GM19023 (cell line): ENCODE results near the gene OGFOD2.
"Not testable (repeated sequence)": the region's sequence is repeated elsewhere in the genome, so short reads cannot be mapped to it uniquely, and the experiment has no call there.

Experiments
- ATAC-seq: cut with Tn5 transposase; IDR thresholded peaks from one replicate; pipeline ENCODE4 v1.9.1; 2021; ENCODE audit warnings: mild to moderate bottlenecking, moderate library complexity; ENCODE audit not compliant: unreplicated experiment

OGFOD2 gene

DNA sequence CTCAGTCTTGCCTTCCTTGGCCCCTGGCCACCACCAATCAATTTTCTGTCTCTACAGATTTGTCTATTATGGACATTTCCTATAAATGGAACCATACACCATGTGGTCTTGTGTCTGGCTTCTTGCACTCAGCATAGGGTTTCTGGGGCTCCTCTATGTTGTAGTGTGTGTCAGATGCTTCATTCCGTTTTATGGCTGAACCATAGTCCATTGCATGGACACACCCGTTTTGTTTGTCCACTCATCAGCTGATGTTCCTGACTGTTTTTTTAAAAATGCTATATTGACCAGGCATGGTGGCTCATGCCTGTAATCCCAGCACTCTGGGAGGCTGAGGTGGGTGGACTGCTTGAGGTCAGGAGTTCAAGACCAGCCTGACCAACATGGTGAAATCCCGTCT, 26.4 kb downstream of the OGFOD2 start:
- ATAC-seq: no peak

DNA sequence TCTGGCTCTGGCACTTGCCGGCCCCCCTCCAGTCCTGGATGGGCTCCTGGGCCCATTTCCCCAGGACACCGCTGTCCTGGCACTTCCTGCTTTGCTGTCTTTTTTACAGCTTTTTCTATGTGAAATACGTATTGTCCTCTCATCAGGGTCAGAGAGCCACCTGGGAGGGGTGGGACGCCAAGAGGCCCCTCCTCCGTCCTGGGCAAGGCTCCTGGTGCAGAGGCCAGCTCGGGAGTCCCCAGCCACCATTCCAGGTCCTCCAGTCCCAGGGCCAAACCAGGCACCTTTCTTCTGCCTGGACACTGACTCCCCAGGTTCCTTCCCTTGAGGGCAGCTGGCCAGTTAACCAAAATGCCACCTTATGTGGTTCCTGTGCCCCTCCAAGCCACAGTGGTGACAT, 28.2 kb downstream of the OGFOD2 start:
- ATAC-seq: no peak

GRCh38 chr12:123004287-123004686, 29.2 kb downstream of the OGFOD2 start:
- no peak for ATAC-seq

DNA sequence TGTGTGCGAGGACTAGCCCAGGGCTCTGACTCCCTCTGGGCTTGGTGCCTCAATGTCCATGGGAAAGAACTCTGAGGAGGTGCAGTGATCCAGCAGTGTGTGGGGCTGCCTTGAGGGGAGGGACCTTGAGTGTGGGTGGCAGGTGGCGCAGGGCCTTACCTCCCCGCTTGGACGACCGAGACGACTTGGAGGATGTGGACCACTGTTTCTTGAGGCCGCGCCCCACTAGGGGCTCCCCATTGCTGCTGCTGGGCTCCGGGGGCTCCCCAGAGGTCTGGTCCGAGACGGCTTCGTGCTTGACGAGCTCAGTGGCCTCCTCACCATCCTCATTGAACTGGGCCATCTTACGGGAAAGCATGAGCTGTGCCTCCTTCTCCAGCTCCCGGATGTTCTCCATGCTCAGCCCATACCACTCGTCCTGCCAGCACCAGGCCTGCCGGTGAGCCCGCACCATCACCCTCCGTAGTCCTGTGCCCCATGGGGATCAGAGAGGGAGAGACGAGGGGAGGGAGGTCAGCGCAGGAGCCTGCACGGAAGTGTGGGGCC, 30.1 kb downstream of the OGFOD2 start:
- no peak for ATAC-seq

GRCh38 chr12:123006977-123007376, 31.9 kb downstream of the OGFOD2 start:
- ATAC-seq: no peak

DNA sequence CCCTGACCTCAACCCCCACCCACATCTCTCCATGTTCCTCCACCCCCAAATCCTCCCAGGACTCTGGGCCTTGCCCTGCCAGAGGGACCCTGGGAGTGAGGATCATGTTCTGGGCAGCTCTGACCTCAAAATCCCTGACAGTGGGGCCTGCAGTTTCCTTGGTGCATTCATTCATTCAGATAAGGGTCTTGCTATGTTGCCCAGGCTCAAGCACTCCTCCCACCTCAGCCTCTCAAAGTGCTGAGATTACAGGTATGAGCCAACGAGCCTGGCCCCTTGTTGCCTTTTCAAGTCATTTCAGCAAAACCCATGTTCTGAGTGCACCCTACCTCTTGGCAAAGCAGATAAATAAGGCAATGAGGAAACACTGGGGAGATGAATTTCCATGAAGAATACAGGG, 35.1 kb downstream of the OGFOD2 start:
- ATAC-seq: no peak

DNA sequence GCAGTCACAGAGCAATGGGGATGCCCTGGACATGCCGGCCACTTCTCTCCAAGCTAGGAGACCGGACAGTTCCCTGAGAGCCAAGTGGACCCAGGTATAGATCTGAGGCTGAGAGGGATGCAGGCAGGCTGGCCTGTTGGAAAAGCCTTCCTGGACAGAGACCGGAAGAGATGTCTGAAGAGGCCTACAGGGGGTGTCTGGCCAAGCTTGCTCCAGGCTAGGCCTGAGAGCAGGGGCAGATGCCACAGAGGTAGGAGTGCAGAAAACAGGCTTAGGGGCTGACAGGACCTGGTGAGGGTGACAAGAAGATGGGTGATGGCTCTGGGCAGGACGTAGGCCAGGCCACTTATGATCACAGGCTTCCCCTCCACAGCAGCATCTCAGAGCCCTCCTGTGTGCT, 35.6 kb downstream of the OGFOD2 start:
- no peak for ATAC-seq

DNA sequence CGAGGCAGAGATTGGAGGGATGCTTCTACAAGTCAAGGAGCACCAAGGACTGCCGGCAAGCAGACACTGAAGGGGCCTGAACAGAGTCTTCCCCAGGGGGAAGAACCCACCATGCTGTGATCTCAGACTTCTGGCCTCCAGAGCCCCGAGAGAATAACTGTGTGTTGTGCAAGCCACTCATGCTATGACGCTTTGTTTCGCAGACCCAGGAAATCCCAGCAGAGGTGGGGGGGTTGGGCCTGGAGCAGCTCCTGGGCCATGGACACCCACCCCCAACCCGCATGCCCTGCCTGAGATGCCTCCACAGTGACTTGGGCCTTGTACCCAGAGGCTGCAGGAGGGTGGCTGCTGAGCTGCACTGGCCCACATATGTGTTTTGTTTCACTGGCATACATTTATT, 36.7 kb downstream of the OGFOD2 start:
- no peak for ATAC-seq

GRCh38 chr12:123013185-123014095, 38.4 kb downstream of the OGFOD2 start:
- ATAC-seq: no peak

DNA sequence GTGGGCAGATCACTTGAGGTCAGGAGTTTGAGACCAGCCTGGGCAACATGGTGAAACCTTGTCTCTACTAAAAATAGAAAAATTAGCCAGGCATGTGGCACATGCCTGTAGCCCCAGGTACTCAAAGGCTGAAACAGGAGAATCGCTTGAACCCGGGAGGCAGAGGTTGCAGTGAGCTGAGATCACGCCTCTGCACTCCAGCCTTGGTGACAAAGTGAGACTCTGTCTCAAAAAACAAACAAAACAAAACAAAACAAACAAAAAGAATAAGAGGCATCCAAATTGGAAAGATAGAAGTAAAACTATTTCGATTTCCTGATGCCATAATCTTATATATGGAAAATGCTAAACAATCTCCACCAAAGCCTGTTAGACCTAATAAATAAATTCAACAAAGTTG, 39.4 kb downstream of the OGFOD2 start:
- not testable (repeated sequence) for ATAC-seq

DNA sequence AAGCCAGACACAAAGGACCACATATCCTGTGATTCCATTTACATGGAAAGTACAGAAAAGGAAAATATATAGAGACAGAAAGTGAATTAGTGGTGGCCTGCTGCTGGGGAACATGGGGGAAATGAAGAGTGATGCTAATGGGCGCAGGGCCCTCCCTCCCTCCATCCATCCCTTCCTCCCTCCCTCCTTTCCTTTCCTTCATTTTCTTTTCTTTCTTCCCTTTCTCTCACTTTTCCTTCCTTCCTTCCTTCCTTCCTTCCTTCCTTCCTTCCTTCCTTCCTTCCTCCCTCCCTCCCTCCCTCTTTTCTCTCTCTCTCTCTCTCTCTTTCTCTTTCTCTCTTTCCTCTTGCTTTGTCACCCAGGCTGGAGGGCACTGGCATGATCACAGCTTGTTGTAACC, 42.7 kb downstream of the OGFOD2 start:
- ATAC-seq: no peak

DNA sequence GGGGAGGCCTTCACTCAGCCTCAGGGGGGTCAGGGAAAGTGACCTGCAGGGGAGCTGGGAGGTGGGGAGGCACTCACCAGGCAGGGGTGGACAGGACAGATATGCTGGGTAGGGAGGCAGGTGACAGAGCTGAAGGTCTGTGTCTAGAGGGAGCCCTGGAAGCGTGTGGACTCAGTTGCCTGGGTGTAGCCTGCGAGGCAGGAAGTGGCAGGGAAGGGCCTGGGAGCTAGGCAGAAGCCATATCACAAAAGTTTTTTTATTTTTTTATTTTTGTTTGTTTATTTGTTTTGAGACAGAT, 44.7 kb downstream of the OGFOD2 start:
- ATAC-seq: no peak

GRCh38 chr12:123021688-123022604, 46.9 kb downstream of the OGFOD2 start:
- no peak for ATAC-seq

DNA sequence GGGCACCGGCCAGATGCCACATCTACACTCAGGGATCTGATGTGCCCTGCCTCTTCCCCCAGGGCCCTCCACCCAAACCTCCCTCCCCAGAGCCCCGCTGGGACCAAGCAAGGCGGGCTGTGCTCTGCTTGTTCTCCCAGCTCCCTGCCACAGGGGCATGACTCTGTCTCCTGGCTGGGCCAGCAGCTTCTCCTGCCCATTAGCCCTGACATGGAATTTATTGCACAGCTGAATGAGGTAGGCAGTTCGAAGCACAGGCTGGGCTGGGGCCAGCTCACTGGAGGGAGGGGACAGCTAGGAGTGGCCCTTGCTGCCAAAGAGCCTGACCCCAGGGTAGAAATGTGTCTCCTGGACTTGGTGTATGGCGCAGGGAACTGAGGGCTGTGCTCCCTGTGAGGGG, 47.8 kb downstream of the OGFOD2 start:
- no peak for ATAC-seq

- no peak for ATAC-seq
Measured at GRCh38 chr12:123024819-123025391, 49.9 kb downstream of the OGFOD2 start.

DNA sequence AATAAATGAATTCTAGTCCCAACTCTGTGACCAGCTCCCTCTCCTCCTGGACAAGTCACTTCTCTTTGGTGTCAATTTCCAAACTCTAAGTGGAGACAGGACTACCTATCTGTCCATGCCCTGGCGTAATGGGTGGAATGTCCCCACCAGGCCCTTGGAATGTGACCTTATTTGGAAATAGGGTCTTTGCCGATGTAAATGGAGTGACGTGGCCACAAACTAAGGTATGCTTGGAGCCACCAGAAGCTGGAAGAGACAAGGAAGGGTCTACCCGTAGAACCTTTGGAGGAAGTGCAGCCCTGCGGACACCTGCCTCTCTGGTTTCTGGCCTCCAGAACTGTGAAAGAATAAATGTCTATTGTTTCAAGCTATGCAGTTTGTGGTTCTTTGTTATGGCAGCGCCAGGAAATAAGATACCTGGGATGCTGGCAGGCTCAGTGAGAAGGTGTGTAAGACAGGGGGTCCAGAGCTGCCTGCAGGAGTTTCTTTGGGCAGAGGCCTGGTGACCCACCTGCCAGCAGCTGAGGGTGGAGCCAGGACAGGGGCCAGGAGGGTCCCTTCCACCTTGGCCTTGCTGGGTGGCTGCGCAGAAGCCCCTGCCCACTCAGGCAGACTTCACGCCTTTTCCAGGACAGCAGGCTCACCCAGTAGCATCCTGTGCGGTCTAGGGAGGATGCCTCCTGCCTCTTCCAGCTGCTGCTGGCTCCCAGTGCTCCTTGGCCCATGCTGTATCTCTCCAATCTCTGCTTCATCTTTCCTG, 51.2 kb downstream of the OGFOD2 start:
- no peak for ATAC-seq

GRCh38 chr12:123027726-123028445, 52.8 kb downstream of the OGFOD2 start:
- no peak for ATAC-seq

- no peak for ATAC-seq
Measured at GRCh38 chr12:123028475-123028874, 53.4 kb downstream of the OGFOD2 start.

DNA sequence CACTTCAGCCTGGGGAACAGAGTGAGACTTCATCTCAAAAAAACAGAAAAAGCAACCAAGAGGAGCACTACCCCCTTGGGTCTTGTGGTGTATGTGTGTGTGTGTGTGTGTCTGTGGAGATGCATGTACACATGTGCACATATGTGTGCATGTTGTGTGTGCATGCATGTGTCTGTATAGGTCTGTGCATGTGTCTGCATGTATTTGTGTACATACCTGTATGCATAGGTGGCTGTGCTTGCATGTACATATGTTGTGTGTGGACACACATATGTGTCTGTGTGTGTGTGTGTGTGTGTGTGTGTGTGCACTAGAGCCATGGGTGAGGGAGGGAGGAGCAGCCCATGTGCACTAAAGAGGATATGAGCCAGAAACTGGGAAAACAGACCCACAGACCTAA, 54.5 kb downstream of the OGFOD2 start:
- no peak for ATAC-seq
